HG02973 (cell line): ENCODE measurements around the gene SELENOW.
"Not testable (repeated sequence)": the region's sequence is repeated elsewhere in the genome, so short reads cannot be mapped to it uniquely, and the experiment has no call there.

Source experiments
- ATAC-seq: cut with Tn5 transposase; IDR thresholded peaks from one replicate; pipeline ENCODE4 v1.9.1; 2021; ENCODE audit warnings: moderate library complexity; ENCODE audit not compliant: unreplicated experiment

The SELENOW gene

GRCh38 chr19:47756627-47756929, 21.9 kb upstream of the SELENOW start:
- no peak for ATAC-seq

GRCh38 chr19:47756953-47757608, 21.4 kb upstream of the SELENOW start:
- ATAC-seq: no peak

GRCh38 chr19:47757617-47758442, 20.7 kb upstream of the SELENOW start:
- no peak for ATAC-seq

- no peak for ATAC-seq
These were observed 20.1 kb upstream of the SELENOW start for GRCh38 chr19:47758443-47758804.

- ATAC-seq: no peak
These were observed 17.9 kb upstream of the SELENOW start for GRCh38 chr19:47760632-47760999.

- ATAC-seq: no peak
These were observed 16.9 kb upstream of the SELENOW start for GRCh38 chr19:47761566-47761965.

- no peak for ATAC-seq
These were observed 16.4 kb upstream of the SELENOW start for GRCh38 chr19:47762151-47762550.

- ATAC-seq: no peak
These were observed 15.7 kb upstream of the SELENOW start for GRCh38 chr19:47762615-47763308.

GRCh38 chr19:47764705-47765104, 13.8 kb upstream of the SELENOW start:
- ATAC-seq: not testable (repeated sequence)

GRCh38 chr19:47765523-47766358, 12.8 kb upstream of the SELENOW start:
- ATAC-seq: no peak

GRCh38 chr19:47766359-47766620, 12.2 kb upstream of the SELENOW start:
- ATAC-seq: no peak

- ATAC-seq: no peak
These were observed 11.8 kb upstream of the SELENOW start for GRCh38 chr19:47766670-47767069.

- ATAC-seq: no peak
These were observed 11.2 kb upstream of the SELENOW start for GRCh38 chr19:47767349-47767748.

- ATAC-seq: no peak
These were observed 9.9 kb upstream of the SELENOW start for GRCh38 chr19:47768604-47769003.

GRCh38 chr19:47769534-47769933, 9.0 kb upstream of the SELENOW start:
- no peak for ATAC-seq

GRCh38 chr19:47771291-47771690, 7.2 kb upstream of the SELENOW start:
- not testable (repeated sequence) for ATAC-seq

GRCh38 chr19:47776568-47776967, 1.9 kb upstream of the SELENOW start:
- no peak for ATAC-seq

GRCh38 chr19:47777245-47778048, 1.1 kb upstream of the SELENOW start:
- not testable (repeated sequence) for ATAC-seq

- ATAC-seq: peak; percentile 14
These were observed 450 bp downstream of the SELENOW start for GRCh38 chr19:47778954-47779351.

- ATAC-seq: no peak
These were observed 1.2 kb downstream of the SELENOW start for GRCh38 chr19:47779524-47780214.
